Measurements from ENCODE around the gene CWF19L2.
"Not testable (repeated sequence)": the region's sequence is repeated elsewhere in the genome, so short reads cannot be mapped to it uniquely, and the experiment has no call there.

DNA sequence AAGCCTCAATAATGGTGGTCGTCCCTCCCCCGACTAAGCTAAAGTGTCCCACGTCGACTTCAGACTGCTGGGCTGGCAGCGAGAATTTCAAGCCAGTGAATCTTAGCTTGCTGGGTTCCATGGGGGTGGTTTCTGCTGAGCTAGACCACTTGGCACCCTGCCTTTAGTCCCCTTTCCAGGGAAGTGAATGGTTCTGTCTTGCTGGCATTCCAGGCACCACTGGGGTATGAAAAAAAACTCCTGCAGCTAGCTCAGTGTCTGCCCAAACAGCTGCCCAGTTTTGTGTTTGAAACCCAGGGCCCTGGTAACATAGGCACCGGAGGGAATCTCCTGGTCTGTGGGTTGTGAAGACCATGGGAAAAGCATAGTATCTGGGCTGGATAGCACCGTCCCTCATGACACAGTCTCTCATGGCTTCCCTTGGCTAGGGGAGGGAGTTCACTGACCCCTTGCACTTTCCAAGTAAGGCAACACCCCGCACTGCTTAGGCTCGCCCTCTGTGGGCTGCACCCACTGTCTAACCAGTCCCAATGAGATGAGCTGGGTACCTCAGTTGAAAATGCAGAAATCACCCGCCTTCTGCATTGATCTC lies 8.7 kb upstream of the CWF19L2 start:
- TF ChIP-seq, protein P1, sequence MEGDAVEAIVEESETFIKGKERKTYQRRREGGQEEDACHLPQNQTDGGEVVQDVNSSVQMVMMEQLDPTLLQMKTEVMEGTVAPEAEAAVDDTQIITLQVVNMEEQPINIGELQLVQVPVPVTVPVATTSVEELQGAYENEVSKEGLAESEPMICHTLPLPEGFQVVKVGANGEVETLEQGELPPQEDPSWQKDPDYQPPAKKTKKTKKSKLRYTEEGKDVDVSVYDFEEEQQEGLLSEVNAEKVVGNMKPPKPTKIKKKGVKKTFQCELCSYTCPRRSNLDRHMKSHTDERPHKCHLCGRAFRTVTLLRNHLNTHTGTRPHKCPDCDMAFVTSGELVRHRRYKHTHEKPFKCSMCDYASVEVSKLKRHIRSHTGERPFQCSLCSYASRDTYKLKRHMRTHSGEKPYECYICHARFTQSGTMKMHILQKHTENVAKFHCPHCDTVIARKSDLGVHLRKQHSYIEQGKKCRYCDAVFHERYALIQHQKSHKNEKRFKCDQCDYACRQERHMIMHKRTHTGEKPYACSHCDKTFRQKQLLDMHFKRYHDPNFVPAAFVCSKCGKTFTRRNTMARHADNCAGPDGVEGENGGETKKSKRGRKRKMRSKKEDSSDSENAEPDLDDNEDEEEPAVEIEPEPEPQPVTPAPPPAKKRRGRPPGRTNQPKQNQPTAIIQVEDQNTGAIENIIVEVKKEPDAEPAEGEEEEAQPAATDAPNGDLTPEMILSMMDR (conservative IDR thresholded peaks at IDR 0.05 in 1 of 2, IDR thresholded peaks at IDR 0.05 in 1 of 2; ENCODE audit: low read depth in 1 of 2, low read length in 2 of 2) = not testable (repeated sequence)
- not testable (repeated sequence) for TF ChIP-seq EZH2 (IDR thresholded peaks at IDR 0.05; ENCODE audit: low read length, missing control alignments)
